Activated CD8-positive, alpha-beta memory T cell treated with anti-CD3 and anti-CD28 coated beads for 1 hour (primary cell): ENCODE results near the gene IGF1.

Experiments used
- DNase-seq, 2 donors: peaks; one replicate each; pipeline ENCODE4 v3.0.0-alpha.2; 2020; ENCODE audit warnings: low read depth in 1 of 2; ENCODE audit errors: extremely low read depth in 1 of 2

Gene IGF1

GRCh38 chr12:102498471-102498870 is 18.1 kb upstream of the IGF1 start:
- DNase-seq = no peak

GRCh38 chr12:102497743-102498142 is 17.4 kb upstream of the IGF1 start:
- no peak for DNase-seq

- no peak for DNase-seq
Measured at GRCh38 chr12:102496591-102496990, 16.2 kb upstream of the IGF1 start.

GRCh38 chr12:102487226-102487625 is 6.9 kb upstream of the IGF1 start:
- DNase-seq = no peak

- DNase-seq = no peak
Measured at GRCh38 chr12:102486153-102486552, 5.8 kb upstream of the IGF1 start.

GRCh38 chr12:102484428-102484958 is 4.1 kb upstream of the IGF1 start:
- no peak for DNase-seq

GRCh38 chr12:102484017-102484416 is 3.7 kb upstream of the IGF1 start:
- DNase-seq = no peak

- DNase-seq = no peak
Measured at GRCh38 chr12:102483466-102483865, 3.1 kb upstream of the IGF1 start.

- no peak for DNase-seq
Measured at GRCh38 chr12:102481705-102482425, 1.5 kb upstream of the IGF1 start.

- DNase-seq = no peak
Measured at GRCh38 chr12:102479939-102480338, 424 bp downstream of the IGF1 start.

- no peak for DNase-seq
Measured at GRCh38 chr12:102479099-102479885, 1.1 kb downstream of the IGF1 start.

- no peak for DNase-seq
Measured at GRCh38 chr12:102478405-102479098, 1.8 kb downstream of the IGF1 start.

GRCh38 chr12:102475355-102475754 is 5.0 kb downstream of the IGF1 start:
- no peak for DNase-seq

- DNase-seq = no peak
Measured at GRCh38 chr12:102474438-102475064, 5.8 kb downstream of the IGF1 start.

GRCh38 chr12:102472496-102472895 is 7.9 kb downstream of the IGF1 start:
- DNase-seq = no peak

GRCh38 chr12:102471556-102471955 is 8.8 kb downstream of the IGF1 start:
- no peak for DNase-seq

GRCh38 chr12:102470945-102471344 is 9.4 kb downstream of the IGF1 start:
- no peak for DNase-seq

GRCh38 chr12:102468261-102468915 is 12.0 kb downstream of the IGF1 start:
- DNase-seq = no peak

- no peak for DNase-seq
Measured at GRCh38 chr12:102465762-102466560, 14.4 kb downstream of the IGF1 start.
